Measurements from ENCODE around the gene PPP2R2D.

Gene PPP2R2D

DNA sequence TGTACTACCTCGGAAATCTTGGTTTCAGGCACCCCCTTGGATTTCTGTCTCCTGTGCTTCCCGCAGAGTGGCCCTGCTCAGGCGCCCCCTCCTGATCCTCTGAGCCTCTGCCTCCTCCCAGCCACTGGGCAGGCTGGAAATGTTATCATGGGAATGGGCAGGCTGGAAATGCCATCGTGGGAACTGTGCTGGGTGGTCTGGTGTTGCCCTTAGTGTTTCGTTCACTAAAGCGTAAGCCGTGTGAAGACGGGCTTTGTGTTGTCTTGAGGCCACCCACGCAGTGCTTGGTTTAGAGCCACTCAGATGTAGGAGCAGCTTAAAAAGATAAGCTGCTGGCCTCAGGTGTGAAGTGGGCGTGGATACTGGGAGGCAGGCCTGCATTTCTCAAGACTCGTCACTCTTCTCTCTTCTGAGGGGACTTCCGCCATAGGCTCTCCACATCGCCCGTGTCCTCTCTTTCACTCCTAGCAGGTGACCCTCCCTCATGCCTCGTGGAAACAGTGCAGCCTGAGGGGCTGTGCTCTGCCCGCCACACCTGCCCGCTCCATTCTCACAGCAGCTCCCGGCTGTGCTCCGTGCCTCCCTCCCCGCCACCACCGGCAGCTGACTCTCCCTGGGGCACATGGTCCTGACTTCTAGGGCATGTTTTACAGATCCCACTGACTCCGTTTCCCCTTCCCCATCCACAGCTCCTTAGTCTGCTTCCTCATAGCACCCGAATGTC is 28.5 kb downstream of the PPP2R2D start:
- DNase-seq (ENCODE audit: low read depth), result no peak

GRCh38 chr10:131930150-131930549 is 29.3 kb downstream of the PPP2R2D start:
- no peak for DNase-seq (ENCODE audit: low read depth)

DNA sequence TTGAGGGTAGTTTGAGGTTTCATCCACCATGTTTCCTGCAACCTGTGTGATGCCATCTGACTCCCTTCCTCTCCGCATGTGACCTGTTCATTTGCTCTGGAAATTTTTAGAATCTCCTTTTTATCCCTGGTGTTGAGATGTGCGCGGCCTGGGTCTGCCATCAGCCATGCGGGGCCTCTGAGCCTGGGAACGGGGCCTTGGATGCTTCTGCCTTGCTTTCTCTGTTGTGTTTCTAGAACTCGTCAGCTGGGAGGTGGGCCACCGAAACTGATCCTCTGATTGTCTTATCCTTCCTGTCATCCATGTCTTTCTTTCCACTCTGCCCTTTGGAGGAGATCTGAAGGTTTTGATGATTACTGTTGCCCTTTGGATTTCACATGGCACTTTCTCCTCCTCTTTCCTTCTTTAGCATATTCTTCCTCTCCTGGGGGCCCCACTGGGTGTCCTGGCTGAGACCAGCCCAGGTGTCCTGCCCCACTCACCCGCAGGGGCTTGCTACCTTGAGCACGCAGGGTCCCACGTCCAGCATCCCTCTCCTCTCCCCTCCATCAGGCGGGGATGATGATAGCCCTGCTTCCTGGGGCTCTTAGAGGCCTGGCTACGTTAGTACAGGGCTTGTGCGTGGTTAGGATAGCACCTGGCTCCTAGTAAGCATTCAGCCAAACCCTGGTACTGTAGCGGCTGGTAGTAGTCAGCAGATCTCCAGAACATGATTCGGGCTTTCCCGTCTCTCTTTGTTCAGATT is 29.9 kb downstream of the PPP2R2D start:
- no peak for DNase-seq (ENCODE audit: low read depth)

GRCh38 chr10:131931981-131932380 is 31.2 kb downstream of the PPP2R2D start:
- DNase-seq (ENCODE audit: low read depth), result no peak

- DNase-seq (ENCODE audit: low read depth), result no peak
These were observed 32.3 kb downstream of the PPP2R2D start for GRCh38 chr10:131933016-131933695.

DNA sequence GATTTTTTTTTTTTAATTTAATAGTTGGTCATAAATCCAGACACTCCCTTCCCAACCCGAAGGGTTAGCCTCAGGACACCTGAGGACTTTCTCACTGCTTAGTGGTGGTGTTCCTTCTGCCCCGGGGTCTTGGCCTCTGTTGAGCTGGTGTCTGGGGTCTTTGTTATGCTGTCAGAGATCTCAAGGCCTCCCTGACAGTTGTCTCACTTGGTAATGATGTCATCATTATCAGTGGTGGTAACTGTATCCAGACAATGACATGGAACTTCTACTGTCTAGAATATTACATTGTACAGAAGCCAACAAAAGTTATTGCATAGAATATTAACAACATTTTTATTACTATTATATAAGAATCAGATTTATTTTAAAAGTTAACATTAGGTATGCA is 32.9 kb downstream of the PPP2R2D start:
- DNase-seq (ENCODE audit: low read depth), result no peak

- no peak for DNase-seq (ENCODE audit: low read depth)
These were observed 34.0 kb downstream of the PPP2R2D start for GRCh38 chr10:131934769-131935168.

DNA sequence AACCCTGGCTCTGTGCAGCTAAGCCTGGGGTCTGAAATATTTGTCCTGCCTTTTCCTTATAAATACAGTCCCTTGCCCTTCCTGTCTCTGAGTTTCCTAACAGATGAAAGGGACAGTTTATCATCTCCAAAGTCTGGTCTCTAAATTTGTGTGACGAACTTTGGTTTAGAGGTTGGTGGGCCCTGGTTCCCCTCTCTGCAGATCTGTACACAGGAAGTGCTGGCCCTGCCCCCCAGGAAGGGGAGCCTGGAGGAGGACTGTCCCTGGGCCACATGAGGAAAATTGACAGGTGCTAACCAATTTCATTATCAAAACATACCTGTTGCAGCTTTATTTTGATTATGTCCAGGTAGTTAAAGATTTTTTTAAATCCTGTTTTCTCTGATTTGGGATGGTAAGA is 34.5 kb downstream of the PPP2R2D start:
- no peak for DNase-seq (ENCODE audit: low read depth)

DNA sequence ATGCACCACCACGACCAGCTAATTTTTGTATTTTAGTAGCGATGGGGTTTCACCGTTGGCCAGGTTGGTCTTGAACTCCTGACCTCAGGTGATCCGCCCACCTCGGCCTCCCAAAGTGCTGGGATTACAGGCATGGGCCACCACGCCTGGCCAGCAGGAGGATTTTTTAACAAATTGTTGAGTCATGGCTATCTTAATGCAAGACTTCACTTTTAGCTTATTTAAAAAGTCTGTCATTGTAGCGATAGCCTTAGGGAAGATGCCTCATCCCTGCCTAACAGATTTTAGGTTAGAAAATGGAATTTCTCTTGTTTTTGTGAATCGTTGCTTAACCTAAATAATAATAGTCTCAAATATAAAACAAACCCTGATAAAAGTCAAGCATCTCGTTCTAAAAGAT is 35.5 kb downstream of the PPP2R2D start:
- no peak for DNase-seq (ENCODE audit: low read depth)

- DNase-seq (ENCODE audit: low read depth), result no peak
These were observed 35.9 kb downstream of the PPP2R2D start for GRCh38 chr10:131936736-131937135.

GRCh38 chr10:131937836-131938235 is 37.0 kb downstream of the PPP2R2D start:
- DNase-seq (ENCODE audit: low read depth), result no peak

- DNase-seq (ENCODE audit: low read depth), result no peak
These were observed 37.9 kb downstream of the PPP2R2D start for GRCh38 chr10:131938681-131939080.

DNA sequence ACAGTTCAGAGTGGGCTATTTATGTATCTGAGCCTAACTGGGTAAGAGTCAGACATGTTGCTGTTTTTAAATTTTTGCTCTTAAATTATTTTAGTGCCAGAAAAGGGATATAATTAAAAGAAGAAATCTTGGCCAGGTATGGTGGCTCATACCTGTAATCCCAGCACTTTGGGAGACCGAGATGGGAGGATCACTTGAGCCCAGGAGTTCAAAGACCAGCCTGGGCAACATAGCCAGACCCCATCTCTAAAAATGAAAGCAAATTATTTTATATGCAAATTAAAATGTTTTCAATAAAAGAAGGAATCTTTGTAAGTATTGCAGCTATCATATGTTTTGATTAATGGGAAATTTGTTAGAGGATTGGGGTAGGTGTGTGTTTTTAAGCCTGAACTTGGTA is 41.6 kb downstream of the PPP2R2D start:
- DNase-seq (ENCODE audit: low read depth), result no peak

- no peak for DNase-seq (ENCODE audit: low read depth)
These were observed 42.4 kb downstream of the PPP2R2D start for GRCh38 chr10:131943021-131943814.

DNA sequence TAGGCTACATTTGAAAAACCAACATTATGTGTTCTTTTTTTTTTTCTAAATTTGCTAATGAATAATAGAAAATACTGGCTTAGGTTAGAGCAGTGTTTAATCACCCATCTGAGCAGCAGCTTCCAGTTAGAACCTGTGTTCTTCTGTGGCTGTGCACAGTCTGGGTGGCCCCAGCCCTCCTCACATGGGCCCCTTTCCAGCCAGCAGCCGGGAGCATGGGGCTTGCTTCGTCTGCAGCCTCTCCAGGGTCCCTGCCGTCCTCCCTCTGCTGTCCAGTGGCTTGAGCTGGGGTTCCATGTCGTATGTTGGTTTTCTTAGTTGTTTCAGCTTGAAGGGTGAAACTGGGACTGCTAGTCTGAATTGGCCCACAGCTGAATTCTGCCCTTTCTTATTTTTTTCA is 43.6 kb downstream of the PPP2R2D start:
- DNase-seq (ENCODE audit: low read depth), result no peak

- no peak for DNase-seq (ENCODE audit: low read depth)
These were observed 44.3 kb downstream of the PPP2R2D start for GRCh38 chr10:131944976-131945695.

DNA sequence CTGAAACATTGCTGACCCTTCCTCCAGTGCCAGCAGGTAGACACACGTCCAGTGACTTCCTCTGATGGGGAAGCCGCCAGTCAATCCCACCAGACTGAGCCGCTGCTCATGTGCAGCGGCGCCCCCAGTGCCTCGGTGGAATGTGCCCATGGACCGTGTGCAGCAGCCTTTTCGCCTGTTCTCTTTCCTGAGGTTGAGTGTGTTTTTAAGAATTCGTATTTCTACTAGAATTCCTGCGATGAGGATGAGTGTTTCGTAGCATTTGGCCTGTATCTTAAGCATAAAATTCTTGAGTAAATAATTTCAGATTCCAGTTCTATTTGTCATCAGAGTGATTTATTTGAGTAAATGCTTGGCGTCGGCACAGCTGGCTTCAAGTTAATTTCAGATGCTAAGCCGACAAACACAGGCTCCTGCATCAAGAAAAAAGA is 45.5 kb downstream of the PPP2R2D start:
- DNase-seq (ENCODE audit: low read depth), result no peak

GRCh38 chr10:131946880-131947279 is 46.1 kb downstream of the PPP2R2D start:
- DNase-seq (ENCODE audit: low read depth), result no peak

- no peak for DNase-seq (ENCODE audit: low read depth)
These were observed 47.0 kb downstream of the PPP2R2D start for GRCh38 chr10:131947631-131948347.

- no peak for DNase-seq (ENCODE audit: low read depth)
These were observed 47.7 kb downstream of the PPP2R2D start for GRCh38 chr10:131948501-131948900.

All from stimulated activated CD8-positive, alpha-beta memory T cell treated with anti-CD3 and anti-CD28 coated beads, Interleukin-4, amount 100 ng/mL, for 24 hours (primary cell).